Activated naive CD4-positive, alpha-beta T cell treated with anti-CD3 and anti-CD28 coated beads for 36 hours (primary cell): ENCODE measurements around the gene CYP4F8. TPM values are rescaled to one million over a fixed set of nuclear protein-coding genes. Genes with fewer than 3 reads are reported as not detected.

Experiments
- CTCF ChIA-PET: fragments of 350-600 bp; sonication (Branson Sonifier 250); formaldehyde crosslinking; loops from one replicate; lab custom pipeline; 2021; ENCODE audit warnings: antibody characterized with exemption; lab: Charles Lee
- DNase-seq: peaks from one replicate; pipeline ENCODE4 v3.0.0-alpha.2; 2020
- H3K27ac Mint-ChIP-seq: one replicate; pipeline ENCODE4 v1.8.0; 2021; ENCODE audit warnings: mild to moderate bottlenecking, mixed read lengths
- H3K27me3 Mint-ChIP-seq: one replicate; pipeline ENCODE4 v1.8.0; 2021; ENCODE audit warnings: low read depth, mixed read lengths
- H3K36me3 Mint-ChIP-seq: one replicate; pipeline ENCODE4 v1.8.0; 2021; ENCODE audit warnings: low read depth, mixed read lengths
- H3K4me1 Mint-ChIP-seq: one replicate; pipeline ENCODE4 v1.8.0; 2021; ENCODE audit warnings: low read depth, mixed read lengths
- H3K4me3 Mint-ChIP-seq: one replicate; pipeline ENCODE4 v1.8.0; 2021; ENCODE audit warnings: mild to moderate bottlenecking, moderate library complexity, mixed read lengths
- H3K9me3 Mint-ChIP-seq: one replicate; pipeline ENCODE4 v1.8.0; 2021; ENCODE audit warnings: mixed read lengths
- intact Hi-C: fragments of 100-400 bp; cut with micrococcal nuclease; formaldehyde crosslinking; loops from one replicate; pipeline ENCODE4 v1.15.1; 2023
- total RNA-seq, 2 experiments: library from RNA; stranded (reverse); gene quantifications; one replicate each; pipeline ENCODE4 v1.2.3, GENCODE V29; 2021

CYP4F8 gene, protein sequence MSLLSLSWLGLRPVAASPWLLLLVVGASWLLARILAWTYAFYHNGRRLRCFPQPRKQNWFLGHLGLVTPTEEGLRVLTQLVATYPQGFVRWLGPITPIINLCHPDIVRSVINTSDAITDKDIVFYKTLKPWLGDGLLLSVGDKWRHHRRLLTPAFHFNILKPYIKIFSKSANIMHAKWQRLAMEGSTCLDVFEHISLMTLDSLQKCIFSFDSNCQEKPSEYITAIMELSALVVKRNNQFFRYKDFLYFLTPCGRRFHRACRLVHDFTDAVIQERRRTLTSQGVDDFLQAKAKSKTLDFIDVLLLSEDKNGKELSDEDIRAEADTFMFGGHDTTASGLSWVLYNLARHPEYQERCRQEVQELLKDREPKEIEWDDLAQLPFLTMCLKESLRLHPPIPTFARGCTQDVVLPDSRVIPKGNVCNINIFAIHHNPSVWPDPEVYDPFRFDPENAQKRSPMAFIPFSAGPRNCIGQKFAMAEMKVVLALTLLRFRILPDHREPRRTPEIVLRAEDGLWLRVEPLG
- total RNA-seq, result not detected

DNA sequence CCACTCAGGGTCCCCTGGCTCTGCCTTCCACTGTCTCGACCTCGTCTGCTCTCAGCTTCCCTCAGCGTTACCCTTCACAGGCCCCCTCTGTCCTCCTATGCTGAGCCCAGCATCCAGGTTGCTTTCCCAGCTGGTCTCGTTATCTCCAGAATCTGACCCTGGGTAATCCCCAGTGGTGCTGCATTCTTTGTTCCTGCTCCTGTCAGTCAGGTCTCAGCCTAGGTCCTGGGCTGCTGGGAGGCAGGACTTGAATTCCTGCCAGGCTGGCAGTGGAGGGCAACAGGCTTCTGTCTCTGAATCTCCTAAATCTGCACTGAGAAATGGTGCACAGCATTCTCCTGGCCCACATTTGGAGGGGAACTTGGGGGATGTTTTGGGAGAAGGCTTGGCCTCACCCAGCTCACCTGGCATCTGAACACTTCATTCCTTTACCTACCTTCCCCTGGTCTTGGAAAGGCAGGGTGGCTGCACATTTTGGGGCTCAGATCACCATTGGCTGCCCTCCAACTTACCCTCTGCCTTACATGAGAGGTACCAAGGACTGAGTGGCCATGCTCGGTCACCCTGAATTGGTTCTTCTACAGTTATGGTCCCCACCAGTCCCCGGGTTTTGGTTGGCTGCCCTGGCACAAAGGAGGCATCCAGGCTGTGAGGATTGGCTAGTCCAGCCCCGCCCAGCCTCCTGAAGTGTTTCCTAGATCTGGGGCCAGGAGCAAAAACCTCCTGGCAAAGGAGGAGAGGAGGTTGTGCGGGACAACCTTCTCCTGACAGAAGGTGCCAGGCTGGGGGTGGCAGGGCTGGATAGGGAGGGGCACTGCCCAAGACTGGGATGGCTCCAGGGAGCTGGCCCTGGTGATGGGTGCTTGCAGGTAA, at the start of gene CYP4F8:
TSS of gene CYP4F8 (plus strand) at position 712 of the 873 bp plus-strand sequence. CDS start 399 bp downstream, outside the sequence.
- intact Hi-C loops, result no loop called here
- Mint-ChIP-seq H3K9me3 (peaks cover 5% of the 10 kb centered on the region), H3K27me3 (peaks cover 19% of the 10 kb centered on the region), H3K36me3 (no peaks in the 10 kb centered on the region), H3K27ac (no peak within 1 kb of the TSS), H3K4me1 (no peaks in the 10 kb centered on the region), H3K4me3 (no peak within 1 kb of the TSS)
- no peak for DNase-seq
- CTCF ChIA-PET, result no interaction called here

DNA sequence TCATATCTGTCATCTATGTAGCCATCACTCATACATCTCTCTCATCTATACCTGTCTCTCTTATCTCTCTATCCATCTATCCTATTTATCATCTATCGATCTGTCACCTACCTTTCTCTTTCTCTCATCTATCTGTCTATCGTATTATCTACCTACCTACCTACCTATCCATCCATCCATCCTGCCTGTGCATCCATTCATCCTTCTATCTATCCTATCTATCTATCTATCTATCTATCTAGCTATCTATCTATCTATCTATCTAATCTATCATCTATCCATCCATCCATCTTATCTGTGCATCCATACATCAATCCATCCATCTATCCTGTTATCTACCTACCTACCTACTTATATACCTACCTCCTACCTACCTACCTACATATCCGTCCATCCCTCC, 44.6 kb upstream of the CYP4F8 start:
- H3K27me3 Mint-ChIP-seq, result peaks cover 10% of the 10 kb centered on the region
- H3K9me3 Mint-ChIP-seq, result no peaks in the 10 kb centered on the region
- DNase-seq, result no peak
- H3K4me1 Mint-ChIP-seq, result peaks cover 2% of the 10 kb centered on the region
- CTCF ChIA-PET, result interaction anchor here (0.6 kb wide), 1 partner anchor 336 kb away, joined by 7 read pairs; no protein-coding TSS in a partner anchor
- intact Hi-C loops, result no loop called here
- H3K4me3 Mint-ChIP-seq, result no peak overlapping the region
- no peaks in the 10 kb centered on the region for H3K36me3 Mint-ChIP-seq
- H3K27ac Mint-ChIP-seq, result no peak overlapping the region

DNA sequence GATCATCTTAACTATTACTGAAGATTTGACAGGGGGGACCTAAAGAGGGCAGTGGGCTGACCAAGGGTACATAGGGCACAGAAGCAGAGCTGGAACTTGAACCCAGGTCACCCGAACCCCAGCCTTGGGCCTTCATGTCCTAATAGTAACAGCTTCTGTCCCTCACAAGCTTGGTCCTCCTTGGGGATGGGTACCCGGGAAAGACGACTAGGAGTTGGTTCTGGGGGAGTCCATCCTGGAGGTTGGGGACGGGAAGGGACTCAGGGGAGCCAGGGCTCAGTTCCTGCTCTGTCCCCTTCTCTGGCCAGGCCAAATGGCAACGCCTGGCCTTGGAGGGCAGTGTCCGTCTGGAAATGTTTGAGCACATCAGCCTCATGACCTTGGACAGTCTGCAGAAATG, 39.6 kb upstream of the CYP4F8 start:
- no peak for DNase-seq
- CTCF ChIA-PET, result no interaction called here
- intact Hi-C loops, result no loop called here

DNA sequence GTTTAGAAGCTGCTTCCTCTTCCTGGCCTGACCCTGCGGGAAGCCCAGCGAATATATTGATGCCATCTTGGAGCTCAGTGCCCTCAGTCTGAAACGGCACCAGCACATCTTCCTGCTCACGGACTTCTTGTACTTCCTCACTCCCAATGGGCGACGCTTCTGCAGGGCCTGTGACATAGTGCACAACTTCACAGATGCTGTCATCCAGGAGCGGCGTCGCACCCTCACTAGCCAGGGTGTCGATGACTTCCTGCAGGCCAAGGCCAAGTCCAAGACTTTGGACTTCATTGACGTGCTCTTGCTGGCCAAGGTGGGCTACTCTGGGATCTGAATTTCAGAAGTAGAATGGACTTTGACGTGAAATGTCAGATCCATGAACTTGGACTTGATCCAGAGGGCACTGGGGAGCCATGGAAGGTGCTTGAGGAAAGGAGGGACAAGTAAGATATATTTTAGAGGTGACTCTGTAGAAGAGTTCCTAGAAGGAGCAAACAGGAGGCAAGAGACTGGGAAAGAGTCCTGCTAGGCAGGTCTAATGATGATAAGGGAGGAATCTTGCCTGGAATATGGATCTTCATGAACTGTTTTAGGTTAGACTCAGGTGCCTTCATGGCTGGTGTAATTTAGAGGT, 38.4 kb upstream of the CYP4F8 start:
- no peak overlapping the region for H3K4me3 Mint-ChIP-seq
- H3K9me3 Mint-ChIP-seq, result no peaks in the 10 kb centered on the region
- H3K27ac Mint-ChIP-seq, result no peak overlapping the region
- CTCF ChIA-PET, result interaction anchor here (0.9 kb wide), 1 partner anchor 21 kb away, joined by 3 read pairs; no protein-coding TSS in a partner anchor
- H3K4me1 Mint-ChIP-seq, result no peaks in the 10 kb centered on the region
- no peaks in the 10 kb centered on the region for H3K27me3 Mint-ChIP-seq
- H3K36me3 Mint-ChIP-seq, result no peaks in the 10 kb centered on the region
- intact Hi-C loops, result no loop called here
- DNase-seq, result no peak

More for the DNA sequence above, 39.6 kb upstream of the CYP4F8 start:
- H3K36me3 Mint-ChIP-seq, result no peaks in the 10 kb centered on the region
- no peak overlapping the region for H3K27ac Mint-ChIP-seq
- peaks cover 2% of the 10 kb centered on the region for H3K27me3 Mint-ChIP-seq
- no peaks in the 10 kb centered on the region for H3K9me3 Mint-ChIP-seq
- no peak overlapping the region for H3K4me3 Mint-ChIP-seq
- H3K4me1 Mint-ChIP-seq, result no peaks in the 10 kb centered on the region

DNA sequence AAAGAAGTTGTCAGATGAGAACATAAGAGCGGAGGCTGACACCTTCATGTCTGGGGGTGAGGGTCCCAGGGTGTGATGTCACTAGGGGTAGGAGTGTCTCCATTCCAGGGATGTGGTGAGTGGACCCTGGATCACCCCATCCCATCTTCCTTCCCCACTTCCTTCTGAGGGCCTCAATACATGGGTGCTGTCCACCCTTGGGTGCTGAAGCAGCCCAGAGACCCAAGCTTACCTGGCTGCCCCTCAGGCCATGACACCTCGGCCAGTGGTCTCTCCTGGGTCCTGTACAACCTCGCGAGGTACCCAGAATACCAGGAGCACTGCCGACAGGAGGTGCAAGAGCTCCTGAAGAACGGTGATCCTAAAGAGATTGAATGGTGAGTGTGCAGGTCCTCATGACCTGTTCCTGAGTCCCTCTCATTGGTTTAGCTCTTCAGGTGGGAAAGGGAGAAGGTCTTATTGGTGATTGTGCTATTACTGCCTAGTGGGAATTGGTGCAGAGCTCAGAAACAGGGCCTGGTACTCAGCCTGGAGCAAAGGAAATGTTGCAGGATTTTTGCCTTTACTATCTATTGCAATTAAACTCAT, 37.7 kb upstream of the CYP4F8 start:
- no peak for DNase-seq
- Mint-ChIP-seq H3K4me3 (no peak overlapping the region), H3K4me1 (no peaks in the 10 kb centered on the region), H3K27me3 (no peaks in the 10 kb centered on the region), H3K9me3 (no peaks in the 10 kb centered on the region), H3K36me3 (no peaks in the 10 kb centered on the region), H3K27ac (no peak overlapping the region)
- intact Hi-C loops, result no loop called here
- CTCF ChIA-PET, result interaction anchor here (1.0 kb wide), 1 partner anchor 477 kb away, joined by 4 read pairs; no protein-coding TSS in a partner anchor

DNA sequence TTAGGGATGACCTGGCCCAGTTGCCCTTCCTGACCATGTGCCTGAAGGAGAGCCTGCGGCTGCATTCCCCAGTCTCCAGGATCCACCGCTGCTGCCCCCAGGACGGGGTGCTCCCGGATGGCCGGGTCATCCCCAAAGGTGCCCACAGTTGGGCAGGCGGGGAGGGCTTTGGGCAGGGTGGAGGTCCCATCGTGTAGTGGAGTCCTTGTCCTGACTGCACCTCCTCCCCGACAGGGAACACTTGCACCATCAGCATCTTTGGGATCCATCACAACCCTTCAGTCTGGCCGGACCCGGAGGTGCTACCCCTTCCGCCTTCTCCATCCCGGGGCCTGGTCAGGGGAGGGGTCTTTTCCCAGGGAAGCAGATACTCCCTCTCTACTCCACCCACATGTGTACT, 31.7 kb upstream of the CYP4F8 start:
- Mint-ChIP-seq H3K27ac (no peak overlapping the region), H3K4me3 (no peak overlapping the region), H3K9me3 (no peaks in the 10 kb centered on the region), H3K27me3 (peaks cover 9% of the 10 kb centered on the region), H3K4me1 (peaks cover 5% of the 10 kb centered on the region), H3K36me3 (no peaks in the 10 kb centered on the region)
- intact Hi-C loops, result no loop called here
- CTCF ChIA-PET, result interaction anchor here (0.7 kb wide), 1 partner anchor 153 kb away, joined by 5 read pairs; no protein-coding TSS in a partner anchor
- no peak for DNase-seq

DNA sequence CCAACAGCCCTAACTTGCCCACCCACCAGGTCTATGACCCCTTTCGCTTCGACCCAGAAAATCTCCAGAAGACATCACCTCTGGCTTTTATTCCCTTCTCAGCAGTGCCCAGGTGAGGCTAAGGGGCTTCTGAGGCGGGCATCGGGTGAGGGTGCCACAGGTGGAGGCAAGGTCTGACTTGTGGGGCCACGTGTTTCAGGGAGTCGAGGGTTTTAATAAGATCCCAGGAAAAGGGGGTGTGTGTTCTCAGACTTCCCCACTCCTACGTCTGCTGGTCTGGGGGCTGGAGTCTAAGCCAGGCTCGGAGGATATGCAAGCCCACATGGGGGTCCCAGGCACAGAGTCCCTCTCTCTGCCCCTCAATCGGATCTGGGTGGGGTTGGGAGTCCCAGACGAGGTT, 30.9 kb upstream of the CYP4F8 start:
- Mint-ChIP-seq H3K4me3 (no peak overlapping the region), H3K27ac (no peak overlapping the region), H3K9me3 (no peaks in the 10 kb centered on the region), H3K27me3 (peaks cover 9% of the 10 kb centered on the region), H3K4me1 (peaks cover 5% of the 10 kb centered on the region), H3K36me3 (no peaks in the 10 kb centered on the region)
- no peak for DNase-seq
- CTCF ChIA-PET, result interaction anchor here (0.6 kb wide), 1 partner anchor 18 kb away, joined by 3 read pairs; no protein-coding TSS in a partner anchor
- intact Hi-C loops, result no loop called here

DNA sequence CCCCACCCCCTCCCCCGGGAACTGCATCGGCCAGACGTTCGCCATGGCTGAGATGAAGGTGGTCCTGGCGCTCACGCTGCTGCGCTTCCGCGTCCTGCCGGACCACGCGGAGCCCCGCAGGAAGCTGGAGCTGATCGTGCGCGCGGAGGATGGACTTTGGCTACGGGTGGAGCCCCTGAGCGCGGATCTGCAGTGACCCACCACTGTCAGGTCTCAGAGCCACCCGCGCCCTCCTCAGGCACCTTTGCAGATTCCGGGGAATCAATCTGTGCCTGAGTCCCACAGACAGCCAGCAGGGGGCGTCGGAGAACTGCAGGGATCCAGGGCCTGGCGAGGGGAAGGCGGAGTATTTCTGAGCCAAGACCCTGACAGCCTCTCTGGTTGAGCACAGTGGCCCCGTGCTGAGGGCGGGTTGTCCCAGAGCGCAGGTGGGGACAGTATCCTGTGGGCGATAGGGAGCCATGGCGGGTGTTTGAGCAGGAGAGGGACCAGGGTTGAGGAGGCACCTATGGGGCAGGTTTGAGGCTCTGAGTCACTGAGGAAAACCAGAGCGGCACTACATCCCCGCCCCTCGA, 30.4 kb upstream of the CYP4F8 start:
- CTCF ChIA-PET, result interaction anchor here (0.6 kb wide), 1 partner anchor 18 kb away, joined by 3 read pairs; no protein-coding TSS in a partner anchor
- DNase-seq, result peak; percentile 92
- Mint-ChIP-seq H3K27me3 (peaks cover 9% of the 10 kb centered on the region), H3K9me3 (no peaks in the 10 kb centered on the region), H3K27ac (no peak overlapping the region), H3K4me1 (peaks cover 5% of the 10 kb centered on the region), H3K36me3 (no peaks in the 10 kb centered on the region), H3K4me3 (peak overlapping the region; percentile 15)
- intact Hi-C loops, result no loop called here

DNA sequence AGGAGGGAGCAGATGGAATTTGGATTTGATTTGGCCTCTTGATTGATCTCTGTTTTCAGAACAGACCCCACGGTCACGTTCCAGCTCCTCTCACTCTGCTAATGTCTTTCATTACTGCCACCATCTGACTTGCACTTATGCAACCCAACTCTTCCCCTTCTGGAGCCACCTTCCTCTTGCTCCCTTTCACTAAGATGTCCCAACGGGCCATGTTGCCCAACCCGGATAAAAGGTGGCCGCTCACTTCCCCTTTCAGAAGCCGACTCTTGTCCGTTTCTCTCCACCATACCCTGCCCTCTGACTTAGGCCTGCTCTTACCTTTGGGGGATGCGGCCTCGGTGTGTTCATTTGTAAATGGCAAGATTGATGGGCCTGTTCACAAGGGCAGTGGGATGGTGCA, 27.4 kb upstream of the CYP4F8 start:
- no peak for DNase-seq
- Mint-ChIP-seq H3K9me3 (no peaks in the 10 kb centered on the region), H3K27me3 (peaks cover 14% of the 10 kb centered on the region), H3K36me3 (no peaks in the 10 kb centered on the region), H3K27ac (no peak overlapping the region), H3K4me1 (peaks cover 5% of the 10 kb centered on the region), H3K4me3 (no peak overlapping the region)
- CTCF ChIA-PET, result no interaction called here
- intact Hi-C loops, result no loop called here

DNA sequence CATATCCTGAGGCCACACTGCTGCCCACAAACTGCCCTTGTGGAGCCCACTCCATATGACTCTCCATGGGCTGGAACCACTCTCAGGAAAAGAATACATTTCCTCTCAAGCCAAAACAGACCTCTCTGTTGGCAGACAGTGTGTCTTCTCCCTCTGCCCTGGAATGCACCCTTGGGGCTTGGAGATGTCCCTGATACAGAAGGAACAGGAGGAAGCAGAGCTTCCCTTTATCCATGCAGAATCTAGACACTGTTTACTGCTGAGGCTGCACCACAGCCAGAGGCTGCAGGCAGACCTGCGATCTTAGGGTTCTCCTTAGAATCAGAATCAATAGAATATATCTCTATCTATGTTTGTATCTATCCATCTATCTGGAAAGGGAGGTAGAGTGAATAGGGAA, 26.8 kb upstream of the CYP4F8 start:
- Mint-ChIP-seq H3K27me3 (peaks cover 16% of the 10 kb centered on the region), H3K36me3 (no peaks in the 10 kb centered on the region), H3K27ac (no peak overlapping the region), H3K4me3 (no peak overlapping the region), H3K9me3 (no peaks in the 10 kb centered on the region), H3K4me1 (peaks cover 5% of the 10 kb centered on the region)
- DNase-seq, result no peak
- CTCF ChIA-PET, result no interaction called here
- intact Hi-C loops, result no loop called here

DNA sequence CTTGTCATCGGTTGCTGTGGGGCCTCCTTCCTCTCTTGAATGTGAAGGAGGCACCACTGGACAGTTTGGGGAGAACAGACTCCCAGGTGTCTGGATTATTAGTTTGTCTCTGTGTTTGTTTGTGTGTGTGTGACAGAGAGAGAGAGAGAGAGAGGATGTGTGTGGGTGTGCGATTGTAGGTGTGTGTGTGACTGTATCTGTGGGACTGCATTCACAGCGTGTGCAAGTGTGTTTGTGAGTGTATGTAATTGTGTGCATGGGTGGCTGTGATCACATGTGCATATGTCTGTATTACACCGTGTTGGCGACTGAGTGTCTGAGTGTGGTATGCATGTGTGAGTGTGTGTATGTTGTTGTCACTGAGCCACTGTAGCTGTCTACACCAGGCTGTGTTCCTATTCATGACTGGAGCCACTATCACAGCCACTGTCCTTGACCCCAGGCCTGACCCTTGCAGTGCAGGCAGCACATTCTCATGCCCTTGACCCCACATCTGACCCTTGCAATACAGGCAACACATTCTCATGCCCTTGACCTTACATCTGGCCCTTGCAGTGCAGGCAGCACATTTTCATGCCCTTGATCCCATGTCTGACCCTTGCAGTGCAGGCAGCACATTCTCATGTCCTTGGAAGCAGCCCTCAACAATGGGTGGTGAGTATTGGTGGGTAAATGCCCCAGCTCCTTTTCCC, 25.1 kb upstream of the CYP4F8 start:
- peaks cover 17% of the 10 kb centered on the region for H3K27me3 Mint-ChIP-seq
- H3K4me3 Mint-ChIP-seq, result no peak overlapping the region
- CTCF ChIA-PET, result no interaction called here
- DNase-seq, result no peak
- no peaks in the 10 kb centered on the region for H3K36me3 Mint-ChIP-seq
- no peak overlapping the region for H3K27ac Mint-ChIP-seq
- no peaks in the 10 kb centered on the region for H3K9me3 Mint-ChIP-seq
- H3K4me1 Mint-ChIP-seq, result peaks cover under 1% of the 10 kb centered on the region
- intact Hi-C loops, result no loop called here
